Measurements from ENCODE around the gene GBX1.

GBX1 gene

DNA sequence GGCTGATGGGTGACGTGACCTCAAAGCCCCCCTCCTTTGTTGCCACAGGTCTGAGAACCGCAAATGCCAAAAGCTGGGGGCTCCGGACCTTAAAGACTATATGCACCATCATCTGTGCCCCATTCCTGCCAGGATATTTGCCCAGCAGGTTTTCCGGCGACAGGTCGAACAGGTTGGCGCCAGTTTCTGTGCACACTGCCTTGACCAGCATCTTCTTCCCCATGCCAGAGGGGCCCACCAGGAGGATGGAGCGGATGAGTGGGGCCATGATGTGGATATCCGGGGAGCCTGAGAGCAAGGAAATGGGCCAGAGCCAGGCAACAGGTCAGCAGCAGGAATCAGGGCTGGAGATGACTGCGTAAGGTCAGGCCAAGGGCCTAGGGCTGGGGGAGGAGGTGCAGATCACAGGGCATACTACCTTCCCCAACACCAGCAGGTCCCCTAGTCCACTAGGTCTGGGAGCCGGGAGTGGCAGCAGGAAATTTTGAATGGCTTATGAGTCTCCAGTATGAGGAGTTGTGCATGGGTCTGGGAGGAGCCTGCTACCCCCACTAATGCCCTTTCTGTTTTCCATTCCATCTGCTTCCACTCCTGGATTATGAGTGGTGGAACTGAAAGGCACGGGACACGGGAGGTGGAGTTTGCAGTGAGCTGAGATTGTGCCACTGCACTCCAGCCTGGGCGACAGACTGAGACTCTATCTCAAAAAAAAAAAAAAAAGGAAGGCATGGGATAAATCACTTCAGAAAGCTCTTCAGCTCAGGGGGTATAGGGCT lies 25.9 kb upstream of the GBX1 start:
- DNase-seq: no peak

- DNase-seq: no peak
Observed at GRCh38 chr7:151192002-151192539, 24.6 kb upstream of the GBX1 start.

- DNase-seq: no peak
Observed at GRCh38 chr7:151191544-151191943, 24.1 kb upstream of the GBX1 start.

GRCh38 chr7:151189038-151189437 lies 21.5 kb upstream of the GBX1 start:
- no peak for DNase-seq

DNA sequence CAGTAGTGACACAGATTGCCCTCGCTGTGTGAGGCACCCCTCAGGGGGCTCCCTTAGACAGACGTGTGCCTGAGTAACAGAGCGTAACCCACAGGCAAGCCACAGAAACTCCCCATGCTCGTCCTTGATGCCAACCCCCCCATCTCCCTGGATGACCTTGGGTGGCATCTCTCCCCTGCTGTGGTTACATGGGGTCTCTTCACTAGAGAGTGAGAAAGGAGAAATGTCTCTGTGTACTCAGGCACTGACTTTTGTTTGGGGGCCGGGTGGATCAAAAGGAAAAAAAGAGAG lies 20.7 kb upstream of the GBX1 start:
- DNase-seq: no peak

DNA sequence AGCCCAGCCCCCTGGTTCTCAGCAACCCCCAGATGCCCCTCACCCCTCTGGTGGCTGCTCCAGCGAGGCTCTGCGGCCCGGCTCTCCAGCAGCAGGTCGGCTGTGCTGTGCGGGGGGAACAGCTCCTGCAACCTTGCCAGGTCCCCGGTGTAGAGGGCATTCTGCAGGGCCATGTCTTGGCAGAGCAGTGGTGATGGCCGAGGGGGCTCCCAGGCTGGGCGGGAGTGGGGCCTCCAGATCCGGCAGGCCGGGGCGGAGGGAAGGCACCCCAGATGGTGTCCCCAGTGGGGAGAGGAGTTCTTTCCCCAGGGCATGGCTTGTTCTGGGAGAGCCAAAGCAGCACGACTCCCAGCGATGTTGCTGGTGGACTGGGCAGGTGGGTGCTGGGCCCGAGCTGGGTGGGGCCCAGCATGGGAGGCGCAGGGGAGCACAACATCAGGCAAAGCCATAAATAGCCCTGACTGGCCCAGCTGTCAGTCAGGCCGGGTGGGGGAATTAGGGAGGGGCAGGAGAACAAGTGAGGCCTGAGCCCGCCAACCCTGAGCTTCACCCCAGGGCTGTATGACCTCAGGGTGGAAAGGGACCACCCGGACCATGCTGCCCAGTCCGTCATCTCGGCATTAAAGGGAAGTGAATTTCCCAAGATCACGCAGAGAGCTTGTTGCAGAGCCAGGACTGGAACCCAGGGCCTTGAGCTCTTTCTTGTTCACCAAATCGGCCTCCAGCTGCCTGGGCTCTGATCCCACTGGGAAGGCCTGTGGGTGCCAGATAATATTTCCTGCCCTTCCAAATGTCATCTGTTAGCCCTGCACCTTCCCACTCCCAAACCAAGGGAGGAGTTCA lies 20.1 kb upstream of the GBX1 start:
- DNase-seq: no peak

- DNase-seq: no peak
Observed at GRCh38 chr7:151186640-151187408, 19.3 kb upstream of the GBX1 start, which contains the start of gene ASB10. Gene ASB10 (minus strand): TSS chr7:151187250. CDS start chr7:151187130, 120 bp downstream.

- no peak for DNase-seq
Observed at GRCh38 chr7:151185762-151186639, 18.5 kb upstream of the GBX1 start.

DNA sequence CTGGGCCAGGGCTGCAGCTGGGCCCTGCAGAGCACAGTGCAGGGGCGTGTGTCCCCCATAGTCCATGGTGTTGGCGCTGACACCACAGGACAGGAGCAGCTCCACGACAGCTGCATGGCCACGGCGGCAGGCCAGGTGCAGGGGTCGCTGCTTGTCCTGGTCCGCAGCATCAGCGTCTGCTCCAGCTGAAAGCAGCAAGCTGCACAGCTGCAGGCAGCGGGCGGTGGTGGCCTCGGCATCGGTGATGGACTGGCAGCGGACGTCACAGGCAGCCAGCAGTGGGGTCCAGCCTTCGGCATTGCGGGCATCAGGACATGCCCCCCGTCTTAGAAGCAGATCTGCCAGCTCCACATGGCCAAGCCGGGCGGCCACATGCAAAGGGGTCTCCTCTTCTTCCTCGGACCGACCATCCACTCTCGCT lies 13.5 kb upstream of the GBX1 start:
- no peak for DNase-seq

GRCh38 chr7:151179946-151180345 lies 12.5 kb upstream of the GBX1 start:
- no peak for DNase-seq

- DNase-seq: no peak
Observed at GRCh38 chr7:151179287-151179860, 11.9 kb upstream of the GBX1 start.

GRCh38 chr7:151178831-151179230 lies 11.3 kb upstream of the GBX1 start:
- no peak for DNase-seq

- DNase-seq: no peak
Observed at GRCh38 chr7:151178236-151178635, 10.7 kb upstream of the GBX1 start.

DNA sequence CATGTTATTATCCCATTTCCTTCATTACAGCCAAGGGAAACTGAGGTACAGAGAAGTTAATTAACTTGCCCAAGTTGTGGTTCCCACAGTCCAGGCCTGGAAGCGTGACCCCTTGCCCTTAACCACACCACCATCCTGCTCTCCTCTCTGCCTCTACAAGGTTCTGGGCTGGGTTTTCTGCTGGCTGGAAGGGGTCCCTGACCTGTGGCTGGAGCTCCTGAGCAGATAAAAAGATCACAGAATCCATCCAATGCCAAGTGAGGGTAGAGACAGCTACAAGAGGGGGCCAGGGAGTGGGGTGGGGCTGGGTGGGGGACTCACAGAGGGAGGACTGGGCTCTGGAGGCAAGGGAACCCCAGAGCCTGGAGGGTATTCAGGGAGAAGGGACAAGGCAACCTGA lies 9.8 kb upstream of the GBX1 start:
- DNase-seq: no peak

GRCh38 chr7:151176401-151176800 lies 8.9 kb upstream of the GBX1 start:
- DNase-seq: no peak

DNA sequence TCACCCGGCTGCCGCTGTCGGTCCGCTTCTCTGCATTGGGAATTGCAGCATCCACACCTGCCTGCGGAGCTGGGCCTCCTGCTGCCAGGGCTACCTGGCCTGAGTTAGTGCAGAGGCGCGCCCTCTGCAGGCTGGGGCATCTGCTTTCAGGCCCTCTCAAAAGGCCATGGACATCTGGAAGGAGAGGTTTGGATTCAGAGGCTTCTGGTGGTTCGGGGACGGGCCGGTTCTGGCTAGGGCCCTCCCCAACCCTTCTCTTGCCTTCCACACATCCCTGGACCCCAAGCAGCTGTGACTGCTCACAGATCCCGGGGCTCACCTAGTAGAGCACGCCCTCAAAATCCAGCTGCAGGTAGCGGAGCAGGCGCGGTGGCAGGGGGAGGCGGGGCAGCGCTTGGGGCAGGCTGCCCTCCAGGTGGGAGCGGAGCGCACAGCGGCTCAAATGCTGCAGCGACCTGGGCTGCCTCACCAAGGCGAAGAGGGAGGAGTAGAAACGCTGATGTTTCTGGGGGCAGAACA lies 8.4 kb upstream of the GBX1 start:
- DNase-seq: no peak

DNA sequence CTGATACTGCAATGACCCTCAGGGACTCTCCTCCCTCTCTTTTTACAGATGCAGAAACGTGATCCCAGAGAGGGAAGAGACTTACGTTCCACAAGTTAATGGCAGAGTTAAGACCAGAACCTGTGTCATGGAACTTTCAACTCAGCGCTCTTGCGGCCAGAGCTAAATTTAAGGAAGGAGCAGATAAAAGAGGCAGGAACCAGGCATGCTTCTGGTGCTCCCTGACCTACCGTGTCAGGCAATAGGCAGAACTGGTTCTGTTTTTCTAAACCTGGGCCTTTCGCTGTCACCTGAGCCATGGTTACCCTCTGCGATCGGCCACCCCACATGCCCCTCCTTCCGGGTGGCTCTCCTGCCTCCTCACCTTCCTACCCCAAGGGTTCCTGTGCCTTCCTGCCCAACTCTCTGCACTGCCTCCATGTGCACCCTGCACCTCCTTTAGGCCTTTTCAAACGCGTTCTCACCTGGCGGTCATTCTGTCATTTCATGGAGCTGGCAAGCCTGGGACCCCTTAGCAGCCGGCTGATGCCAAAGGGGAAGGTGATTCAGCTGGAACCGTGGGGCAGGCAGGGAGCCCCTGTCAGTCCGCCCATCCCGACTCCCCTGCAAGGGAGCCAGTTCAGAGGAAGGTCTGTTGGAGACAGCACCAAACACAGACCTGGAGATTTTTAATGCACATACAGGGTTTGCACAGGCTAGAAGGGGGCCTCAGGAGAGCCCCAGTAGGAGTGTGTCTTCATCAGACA lies 7.7 kb upstream of the GBX1 start:
- no peak for DNase-seq

- DNase-seq: peak; percentile 21
Observed at GRCh38 chr7:151174246-151175046, 7.0 kb upstream of the GBX1 start.

DNA sequence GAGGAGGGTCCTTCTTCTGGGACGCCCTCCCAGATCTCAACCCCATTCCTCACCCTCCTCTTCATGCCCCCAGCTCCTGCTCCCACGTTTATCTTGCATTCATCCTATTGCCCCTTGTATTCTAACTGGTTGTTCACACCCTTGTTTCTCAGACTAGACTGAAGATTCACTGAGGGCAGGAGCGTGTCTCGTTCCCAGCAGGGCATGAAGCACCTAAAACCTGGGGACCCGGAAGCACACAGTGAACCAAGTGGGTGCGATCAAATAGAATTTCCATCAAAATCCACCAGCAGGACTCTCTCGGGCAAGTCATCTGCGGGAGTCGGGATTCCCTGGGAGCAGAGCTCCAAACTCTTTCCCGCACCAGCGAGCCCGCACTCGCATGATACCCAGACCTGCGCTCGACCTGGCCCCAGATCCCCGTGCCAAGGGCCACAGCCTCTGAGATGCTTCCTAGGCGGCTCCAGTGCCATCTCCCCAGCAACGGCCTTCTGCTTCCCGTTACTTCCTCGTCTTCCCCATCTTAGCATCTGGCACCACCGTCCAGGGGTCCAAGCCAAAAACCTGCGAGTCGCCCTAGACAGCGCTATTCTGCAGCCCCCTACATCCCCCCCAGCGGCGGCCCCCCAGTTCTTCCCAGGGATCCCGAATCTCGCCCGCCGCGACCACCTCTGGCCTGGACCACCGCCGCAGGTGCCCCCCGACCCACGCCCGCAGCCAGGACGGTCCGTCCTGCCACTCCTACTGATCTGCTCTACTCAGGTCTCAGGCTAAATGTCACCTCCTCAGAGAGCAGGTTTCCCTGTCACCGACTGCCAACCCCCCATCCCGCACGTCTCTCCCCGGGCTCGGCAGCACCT lies 6.1 kb upstream of the GBX1 start:
- DNase-seq: no peak
